HG02870 (cell line): Measurements from ENCODE around the gene RRM2.

ENCODE experiments used
- ATAC-seq: cut with Tn5 transposase; IDR thresholded peaks from one replicate; pipeline ENCODE4 v1.9.1; 2021; ENCODE audit warnings: mild to moderate bottlenecking, moderate library complexity; ENCODE audit not compliant: unreplicated experiment

RRM2 gene

GRCh38 chr2:10122500-10123280 is at the start of gene RRM2:
RRM2 (plus strand) TSS chr2:10122739; CDS start chr2:10122799, 60 bp downstream.
- ATAC-seq = peak; percentile 60

GRCh38 chr2:10073706-10074105 is 48.8 kb upstream of the RRM2 start:
- ATAC-seq = no peak

DNA sequence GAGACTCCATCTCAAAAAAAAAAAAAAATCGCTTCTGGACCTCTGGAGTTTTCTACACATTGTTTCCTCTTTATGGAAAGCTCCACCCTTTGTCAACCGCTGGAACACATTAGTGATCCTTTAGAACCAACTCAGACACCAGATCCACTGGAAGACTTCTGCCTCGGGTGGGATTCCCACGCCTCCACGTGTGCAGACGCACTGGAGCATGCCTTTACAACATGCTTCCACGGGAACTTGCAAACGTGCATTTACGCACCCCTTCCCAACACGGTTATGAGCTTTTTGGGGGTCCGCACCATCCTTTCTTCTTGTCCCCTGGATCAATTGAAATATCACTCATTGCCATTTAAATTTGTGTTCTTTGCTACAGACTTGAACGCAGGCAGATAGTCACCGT is 47.4 kb upstream of the RRM2 start:
- ATAC-seq = no peak

- ATAC-seq = no peak
Measured at GRCh38 chr2:10075571-10076209, 46.8 kb upstream of the RRM2 start.

GRCh38 chr2:10076511-10076910 is 46.0 kb upstream of the RRM2 start:
- no peak for ATAC-seq

GRCh38 chr2:10076988-10077527 is 45.5 kb upstream of the RRM2 start:
- no peak for ATAC-seq

DNA sequence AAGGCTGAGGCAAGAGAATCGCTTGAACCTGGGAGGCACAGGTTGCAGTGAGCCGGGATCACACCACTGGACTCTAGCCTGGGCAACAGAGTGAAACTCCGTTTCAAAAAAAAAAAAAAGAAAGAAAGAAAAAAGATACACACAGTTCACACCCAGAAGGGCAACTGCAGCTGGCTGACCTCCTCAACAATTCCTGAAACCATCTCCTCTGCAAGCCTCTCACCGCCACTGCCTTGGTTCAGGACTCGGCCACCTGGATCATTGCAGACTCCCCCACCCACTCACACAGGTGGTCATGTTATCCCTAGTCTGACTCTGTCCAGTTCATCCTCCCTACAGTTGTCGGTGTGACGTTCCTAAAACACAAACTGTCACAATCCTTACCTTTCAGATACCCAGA is 44.5 kb upstream of the RRM2 start:
- no peak for ATAC-seq

DNA sequence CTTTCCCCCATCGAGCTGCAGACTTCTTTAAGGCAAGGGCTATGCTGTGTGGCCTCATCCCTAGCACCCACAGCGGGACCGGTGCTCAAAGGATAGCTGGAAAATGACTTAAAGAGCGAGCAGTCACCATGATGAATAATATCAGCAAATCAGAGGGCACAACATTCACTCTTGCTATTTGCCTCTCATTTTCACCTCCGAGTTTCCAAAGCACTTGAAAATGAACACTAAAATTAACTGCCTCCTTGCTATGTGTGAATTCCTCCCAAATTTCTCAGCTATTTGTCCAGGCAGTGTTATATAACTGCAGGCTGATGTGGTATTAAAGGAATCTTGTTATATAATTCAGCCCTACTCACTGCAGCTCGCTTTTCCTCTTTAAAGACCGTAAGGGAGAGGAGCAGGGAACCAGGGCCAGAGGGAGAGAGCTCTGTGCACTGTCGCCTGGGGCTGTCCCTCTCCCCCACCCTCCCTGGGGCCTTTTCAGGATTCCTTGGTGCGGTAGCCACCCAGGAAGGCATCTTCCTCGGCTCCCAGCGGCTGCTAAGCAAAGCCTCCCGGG is 43.8 kb upstream of the RRM2 start:
- ATAC-seq = no peak

GRCh38 chr2:10079266-10079869 is 43.2 kb upstream of the RRM2 start:
- no peak for ATAC-seq

GRCh38 chr2:10079870-10080535 is 42.5 kb upstream of the RRM2 start, which contains the start of gene CYS1:
CYS1 (minus strand) TSS chr2:10080411; CDS start chr2:10080223, 188 bp downstream.
- no peak for ATAC-seq

GRCh38 chr2:10080536-10081304 is 41.8 kb upstream of the RRM2 start:
- no peak for ATAC-seq

DNA sequence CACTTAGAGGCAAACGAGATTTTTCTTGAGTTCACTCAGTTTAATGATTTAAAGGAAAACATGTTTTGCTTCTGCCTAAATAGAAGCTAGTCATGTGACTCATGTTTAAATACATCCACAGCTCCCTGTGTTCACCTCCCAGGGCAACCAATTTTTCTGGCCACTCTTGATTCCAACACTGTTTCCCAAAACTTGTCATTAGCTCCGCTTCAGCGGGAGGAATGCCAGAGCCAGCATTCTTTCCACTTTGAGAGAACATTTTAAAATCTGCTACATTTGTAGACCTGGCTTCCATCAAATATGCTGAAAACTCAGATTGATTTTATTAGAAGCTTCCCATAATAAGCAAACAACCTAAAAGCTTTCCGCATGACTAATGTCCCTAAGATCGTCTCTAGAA is 39.5 kb upstream of the RRM2 start:
- ATAC-seq = no peak

DNA sequence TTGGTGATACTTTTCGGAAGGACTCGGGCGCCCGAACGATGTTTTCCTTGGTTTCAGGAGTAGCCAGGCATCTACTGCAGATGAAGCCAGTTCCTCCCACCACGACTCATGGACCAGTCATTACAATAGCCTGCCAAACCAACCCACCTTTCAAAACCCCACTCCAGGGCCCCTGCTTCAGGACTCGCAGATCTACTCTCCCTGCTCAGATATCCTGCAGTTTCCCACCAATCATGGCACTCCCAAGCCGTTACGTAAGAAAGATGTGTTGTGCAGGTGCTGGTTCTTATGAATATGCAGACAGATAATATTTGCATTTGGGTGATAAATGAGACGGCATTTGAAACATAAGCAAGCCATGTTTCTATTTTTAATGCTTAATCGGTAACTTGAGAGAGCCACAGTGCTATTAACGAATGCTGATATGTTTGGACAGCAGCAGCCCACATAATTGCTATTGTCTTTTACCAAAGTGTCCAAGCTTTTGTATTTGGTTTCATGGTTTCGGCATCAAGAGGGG is 38.8 kb upstream of the RRM2 start:
- ATAC-seq = no peak

DNA sequence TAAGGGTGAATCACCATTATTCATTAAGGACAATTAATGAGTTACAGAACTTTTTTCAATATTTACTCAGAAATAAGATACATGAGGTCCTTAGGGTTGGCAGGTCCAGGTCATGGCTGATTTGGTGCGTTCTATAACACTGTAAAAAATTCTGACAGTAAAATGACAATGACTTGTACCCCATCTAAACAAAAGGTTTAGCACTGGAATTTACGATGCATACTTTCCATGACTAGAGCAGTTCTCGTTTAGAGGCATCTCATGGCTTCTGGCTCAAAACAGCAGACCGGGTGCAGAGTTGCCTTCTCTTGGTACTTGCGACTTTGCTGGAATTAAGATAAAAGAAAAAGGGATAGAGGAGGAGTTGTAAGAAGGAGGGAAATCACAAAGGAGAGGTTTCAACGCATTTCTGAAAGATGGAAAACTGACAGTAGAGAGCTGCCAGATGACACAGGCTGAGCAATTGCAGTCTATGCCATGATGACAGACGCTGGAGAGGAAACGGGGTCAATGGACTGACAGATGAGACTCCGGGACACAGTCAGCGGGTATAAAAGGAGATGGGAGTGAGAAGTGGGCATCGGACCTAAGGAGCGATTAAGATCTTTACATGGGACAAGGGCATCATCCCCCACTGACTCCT is 38.2 kb upstream of the RRM2 start:
- ATAC-seq = no peak

GRCh38 chr2:10085043-10085667 is 37.4 kb upstream of the RRM2 start:
- ATAC-seq = no peak

- ATAC-seq = no peak
Measured at GRCh38 chr2:10085668-10086059, 36.9 kb upstream of the RRM2 start.

GRCh38 chr2:10086950-10087349 is 35.6 kb upstream of the RRM2 start:
- no peak for ATAC-seq

- ATAC-seq = no peak
Measured at GRCh38 chr2:10087360-10087759, 35.2 kb upstream of the RRM2 start.
